ENCODE results near the gene DEPP1. TPM values are rescaled to one million over a fixed set of nuclear protein-coding genes. Genes with fewer than 3 reads are reported as not detected.

The DEPP1 gene
- total and polyA plus RNA-seq, 2 of the 4 experiments (the other 2 are of a cell fraction): 13.6 to 30.0 TPM

DNA sequence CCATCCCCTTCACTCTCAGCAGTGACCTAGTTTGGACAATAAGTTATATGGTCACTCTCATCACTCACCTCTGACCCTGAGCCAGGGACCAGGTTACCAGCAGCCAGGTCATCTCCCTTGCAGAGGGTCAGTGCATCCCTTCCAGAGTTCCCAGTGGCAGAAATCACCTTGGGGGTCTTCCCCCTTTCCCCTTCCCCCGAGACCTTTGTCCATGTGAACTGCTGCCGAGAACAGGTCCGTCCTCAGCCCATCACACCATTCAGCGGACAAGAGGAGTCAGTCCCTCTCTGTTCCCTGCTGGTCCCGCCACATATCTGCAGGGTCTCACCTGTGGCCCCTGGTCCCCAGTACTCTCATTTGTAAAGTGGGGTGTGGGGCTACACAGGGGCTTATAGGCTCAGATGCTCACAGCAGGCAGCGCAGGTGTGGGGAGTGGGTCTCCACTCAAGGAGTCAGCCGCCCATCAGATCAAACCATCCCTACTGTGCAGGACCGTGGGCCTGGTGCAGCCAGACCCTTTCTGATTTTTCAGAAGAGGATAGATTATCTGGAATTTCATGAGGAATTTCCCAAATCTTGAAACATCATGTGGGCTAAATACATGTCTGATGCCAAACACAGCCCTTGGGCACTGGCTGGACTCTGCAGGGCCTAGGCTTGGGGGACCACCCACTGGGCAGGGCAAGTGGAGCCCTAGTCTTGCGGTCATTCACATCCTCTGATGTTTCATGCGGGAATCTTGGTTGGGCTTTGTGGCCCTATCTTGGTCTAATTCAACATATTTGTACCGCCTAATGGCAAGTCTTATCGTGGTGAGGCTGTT lies 6.5 kb downstream of the DEPP1 start:
- POLR2A ChIA-PET (ENCODE audit: unreplicated experiment): no interaction called here
- H3K14ac ChIP-seq (replicated peaks; ENCODE audit: low read depth, low read length): no peak overlapping the region
- no peak overlapping the region for H4K5ac ChIP-seq (ENCODE audit: low read depth, low read length)
- DNase-seq (no peak), ATAC-seq (ENCODE audit: low read depth) (no peak)
- H3K4me2 ChIP-seq (ENCODE audit: low read depth, low read length): no peak overlapping the region
- no TSS peak for BruUV-seq (replicated peaks)
- H2BK20ac ChIP-seq (ENCODE audit: low read depth, low read length): no peak overlapping the region
- no CpG with 5 or more reads among the region's 12 CpGs for WGBS, 2 experiments (ENCODE audit: extremely low coverage in 2 of 2, insufficient read length in 1 of 2)
- H3K56ac ChIP-seq (ENCODE audit: extremely low read depth, insufficient read depth, low read length): no peak overlapping the region
- no peak overlapping the region for H4K91ac ChIP-seq (ENCODE audit: insufficient read depth, low read depth, low read length)
- peaks cover 3 to 38% of the 10 kb centered on the region in 2 experiments; a peak in 3 of 4 replicates for H3K79me1 ChIP-seq (ENCODE audit: low read depth in 1 of 2, low read length in 2 of 2)
- H3K9me3 ChIP-seq (ENCODE audit: control insufficient read depth, insufficient read depth, low read length): no peaks in the 10 kb centered on the region
- no peak overlapping the region for H3K18ac ChIP-seq (ENCODE audit: low read depth, low read length)
- intact Hi-C loops (cut with micrococcal nuclease) (no loop called here), in situ Hi-C loops (cut with MboI; ENCODE audit: low sequenced_read_pairs) (no loop called here), dilution Hi-C loops (cut with HindIII; ENCODE audit: low sequenced_read_pairs, unreplicated experiment) (no loop called here)
- H2AFZ ChIP-seq (replicated peaks; ENCODE audit: low read length, poor library complexity): no peak overlapping the region
- no peaks in the 10 kb centered on the region for H3K27me3 ChIP-seq (ENCODE audit: control insufficient read depth, insufficient read depth, low read length)
- no peak overlapping the region for H2AK5ac ChIP-seq (ENCODE audit: low read depth, low read length)
- H2BK5ac ChIP-seq (ENCODE audit: low read depth, low read length, poor library complexity, severe bottlenecking): no peak overlapping the region
- H3K9ac ChIP-seq (ENCODE audit: low read depth, low read length): no peak overlapping the region
- peaks cover 33% of the 10 kb centered on the region for H3K4me1 ChIP-seq (ENCODE audit: control insufficient read depth, insufficient read depth, low read length)
- H2AK9ac ChIP-seq (replicated peaks; ENCODE audit: low read depth, low read length, poor library complexity): no peak overlapping the region
- no peak overlapping the region for H2BK120ac ChIP-seq (ENCODE audit: low read depth, low read length)
- no peak overlapping the region for H2BK15ac ChIP-seq (ENCODE audit: low read depth, low read length)
- no peak overlapping the region for H3K4me3 ChIP-seq (ENCODE audit: insufficient read depth, low read depth, low read length)
- no peak overlapping the region for H3K27ac ChIP-seq (ENCODE audit: insufficient read depth, low read length)
- H4K20me1 ChIP-seq (ENCODE audit: insufficient read depth, low read length): no peaks in the 10 kb centered on the region; the same call in 1 of the 2 replicates
- CTCF ChIA-PET: no interaction called here
- H3K23ac ChIP-seq (ENCODE audit: low read depth, low read length): no peak overlapping the region
- H3K4ac ChIP-seq (ENCODE audit: low read depth, low read length): no peak overlapping the region
- peaks cover 14% of the 10 kb centered on the region for H3K9me1 ChIP-seq (ENCODE audit: insufficient read depth, low read length)
- H3K36me3 ChIP-seq (ENCODE audit: control insufficient read depth, insufficient read depth, low read length): peaks cover 18% of the 10 kb centered on the region; the same call in 1 of the 2 replicates
- no peak overlapping the region for H4K8ac ChIP-seq (ENCODE audit: low read depth in 2 of 2, low read length in 2 of 2)
- TF ChIP-seq NFE2L2 (IDR thresholded peaks at IDR 0.05; ENCODE audit: low read depth, low read length): no peak
- no peak for TF ChIP-seq CEBPB (IDR thresholded peaks at IDR 0.05; ENCODE audit: low read depth, low read length)
- TF ChIP-seq, protein P1, sequence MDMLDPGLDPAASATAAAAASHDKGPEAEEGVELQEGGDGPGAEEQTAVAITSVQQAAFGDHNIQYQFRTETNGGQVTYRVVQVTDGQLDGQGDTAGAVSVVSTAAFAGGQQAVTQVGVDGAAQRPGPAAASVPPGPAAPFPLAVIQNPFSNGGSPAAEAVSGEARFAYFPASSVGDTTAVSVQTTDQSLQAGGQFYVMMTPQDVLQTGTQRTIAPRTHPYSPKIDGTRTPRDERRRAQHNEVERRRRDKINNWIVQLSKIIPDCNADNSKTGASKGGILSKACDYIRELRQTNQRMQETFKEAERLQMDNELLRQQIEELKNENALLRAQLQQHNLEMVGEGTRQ (IDR thresholded peaks at IDR 0.05; ENCODE audit: low read depth, low read length): no peak
- no peak for TF ChIP-seq MAZ (IDR thresholded peaks at IDR 0.05; ENCODE audit: borderline replicate concordance, low read depth, low read length)
- TF ChIP-seq SMC3 (IDR thresholded peaks at IDR 0.05; ENCODE audit: low read depth, low read length): no peak
- no peak for TF ChIP-seq CHD1 (IDR thresholded peaks at IDR 0.05; ENCODE audit: low read depth, low read length)
- no peak for TF ChIP-seq POLR2A (IDR thresholded peaks at IDR 0.05; ENCODE audit: low read depth, low read length)
- no peak for TF ChIP-seq RFX5 (IDR thresholded peaks at IDR 0.05; ENCODE audit: low read depth, low read length)
- TF ChIP-seq RAD21 (IDR thresholded peaks at IDR 0.05; ENCODE audit: low read length): no peak
- no peak for TF ChIP-seq RCOR1 (IDR thresholded peaks at IDR 0.05; ENCODE audit: insufficient replicate concordance, low read length)
- no peak for TF ChIP-seq BHLHE40 (IDR thresholded peaks at IDR 0.05; ENCODE audit: low read depth, low read length)
- TF ChIP-seq, protein P2, sequence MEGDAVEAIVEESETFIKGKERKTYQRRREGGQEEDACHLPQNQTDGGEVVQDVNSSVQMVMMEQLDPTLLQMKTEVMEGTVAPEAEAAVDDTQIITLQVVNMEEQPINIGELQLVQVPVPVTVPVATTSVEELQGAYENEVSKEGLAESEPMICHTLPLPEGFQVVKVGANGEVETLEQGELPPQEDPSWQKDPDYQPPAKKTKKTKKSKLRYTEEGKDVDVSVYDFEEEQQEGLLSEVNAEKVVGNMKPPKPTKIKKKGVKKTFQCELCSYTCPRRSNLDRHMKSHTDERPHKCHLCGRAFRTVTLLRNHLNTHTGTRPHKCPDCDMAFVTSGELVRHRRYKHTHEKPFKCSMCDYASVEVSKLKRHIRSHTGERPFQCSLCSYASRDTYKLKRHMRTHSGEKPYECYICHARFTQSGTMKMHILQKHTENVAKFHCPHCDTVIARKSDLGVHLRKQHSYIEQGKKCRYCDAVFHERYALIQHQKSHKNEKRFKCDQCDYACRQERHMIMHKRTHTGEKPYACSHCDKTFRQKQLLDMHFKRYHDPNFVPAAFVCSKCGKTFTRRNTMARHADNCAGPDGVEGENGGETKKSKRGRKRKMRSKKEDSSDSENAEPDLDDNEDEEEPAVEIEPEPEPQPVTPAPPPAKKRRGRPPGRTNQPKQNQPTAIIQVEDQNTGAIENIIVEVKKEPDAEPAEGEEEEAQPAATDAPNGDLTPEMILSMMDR (conservative IDR thresholded peaks at IDR 0.05; ENCODE audit: low read depth, low read length): no peak
- TF ChIP-seq MXI1 (IDR thresholded peaks at IDR 0.05; ENCODE audit: borderline replicate concordance, low read depth, low read length): no peak
- TF ChIP-seq, protein P3, sequence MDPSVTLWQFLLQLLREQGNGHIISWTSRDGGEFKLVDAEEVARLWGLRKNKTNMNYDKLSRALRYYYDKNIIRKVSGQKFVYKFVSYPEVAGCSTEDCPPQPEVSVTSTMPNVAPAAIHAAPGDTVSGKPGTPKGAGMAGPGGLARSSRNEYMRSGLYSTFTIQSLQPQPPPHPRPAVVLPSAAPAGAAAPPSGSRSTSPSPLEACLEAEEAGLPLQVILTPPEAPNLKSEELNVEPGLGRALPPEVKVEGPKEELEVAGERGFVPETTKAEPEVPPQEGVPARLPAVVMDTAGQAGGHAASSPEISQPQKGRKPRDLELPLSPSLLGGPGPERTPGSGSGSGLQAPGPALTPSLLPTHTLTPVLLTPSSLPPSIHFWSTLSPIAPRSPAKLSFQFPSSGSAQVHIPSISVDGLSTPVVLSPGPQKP (IDR thresholded peaks at IDR 0.05; ENCODE audit: borderline replicate concordance, low read depth, low read length): no peak
- no peak for TF ChIP-seq FOS (IDR thresholded peaks at IDR 0.05; ENCODE audit: low read depth, low read length)

All from IMR-90 (cell line).